ENCODE data around the gene GYS1.
A peak's percentile ranks its signal among the peaks of the same experiment; 100 is the strongest.

GYS1 gene

DNA sequence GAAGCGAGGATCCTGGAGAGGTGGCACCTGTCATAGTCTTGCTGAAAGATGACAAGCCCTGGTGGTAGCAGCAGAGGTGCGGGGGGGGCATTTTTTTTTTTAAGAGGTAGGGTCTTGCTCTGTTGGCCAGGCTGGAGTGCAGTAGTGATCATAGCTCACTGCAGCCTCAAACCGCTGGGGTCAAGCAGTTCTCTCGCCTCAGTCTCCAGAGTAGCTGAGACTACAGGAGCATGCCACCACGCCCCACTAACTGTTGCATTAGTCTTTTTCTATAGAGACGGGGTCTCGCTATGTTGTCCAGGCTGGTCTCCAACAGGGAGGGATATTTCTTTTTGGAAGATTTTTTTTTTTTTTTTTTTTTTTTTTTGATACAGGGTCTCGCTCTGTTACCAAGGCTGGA lies 35.1 kb downstream of the GYS1 start:
- H3K4me1 ChIP-seq, result peaks cover 10% of the 10 kb centered on the region
- no peaks in the 10 kb centered on the region for H3K9me3 ChIP-seq (ENCODE audit: control insufficient read depth, low read length)
- no peak overlapping the region for H3K9ac ChIP-seq
- no peaks in the 10 kb centered on the region for H3K27me3 ChIP-seq (ENCODE audit: control insufficient read depth, insufficient read depth, low read length)
- H2AFZ ChIP-seq, result no peak overlapping the region
- TF ChIP-seq, protein P1, sequence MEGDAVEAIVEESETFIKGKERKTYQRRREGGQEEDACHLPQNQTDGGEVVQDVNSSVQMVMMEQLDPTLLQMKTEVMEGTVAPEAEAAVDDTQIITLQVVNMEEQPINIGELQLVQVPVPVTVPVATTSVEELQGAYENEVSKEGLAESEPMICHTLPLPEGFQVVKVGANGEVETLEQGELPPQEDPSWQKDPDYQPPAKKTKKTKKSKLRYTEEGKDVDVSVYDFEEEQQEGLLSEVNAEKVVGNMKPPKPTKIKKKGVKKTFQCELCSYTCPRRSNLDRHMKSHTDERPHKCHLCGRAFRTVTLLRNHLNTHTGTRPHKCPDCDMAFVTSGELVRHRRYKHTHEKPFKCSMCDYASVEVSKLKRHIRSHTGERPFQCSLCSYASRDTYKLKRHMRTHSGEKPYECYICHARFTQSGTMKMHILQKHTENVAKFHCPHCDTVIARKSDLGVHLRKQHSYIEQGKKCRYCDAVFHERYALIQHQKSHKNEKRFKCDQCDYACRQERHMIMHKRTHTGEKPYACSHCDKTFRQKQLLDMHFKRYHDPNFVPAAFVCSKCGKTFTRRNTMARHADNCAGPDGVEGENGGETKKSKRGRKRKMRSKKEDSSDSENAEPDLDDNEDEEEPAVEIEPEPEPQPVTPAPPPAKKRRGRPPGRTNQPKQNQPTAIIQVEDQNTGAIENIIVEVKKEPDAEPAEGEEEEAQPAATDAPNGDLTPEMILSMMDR (IDR thresholded peaks at IDR 0.05), result no peak
- no peak overlapping the region for H3K4me2 ChIP-seq (ENCODE audit: low read length)
- no peak overlapping the region for H3K27ac ChIP-seq
- H3K36me3 ChIP-seq (ENCODE audit: control insufficient read depth, insufficient read depth, low read length), result no peaks in the 10 kb centered on the region
- H3K4me3 ChIP-seq (ENCODE audit: low read depth, low read length), result no peak overlapping the region
- no peaks in the 10 kb centered on the region for H3K79me2 ChIP-seq

DNA sequence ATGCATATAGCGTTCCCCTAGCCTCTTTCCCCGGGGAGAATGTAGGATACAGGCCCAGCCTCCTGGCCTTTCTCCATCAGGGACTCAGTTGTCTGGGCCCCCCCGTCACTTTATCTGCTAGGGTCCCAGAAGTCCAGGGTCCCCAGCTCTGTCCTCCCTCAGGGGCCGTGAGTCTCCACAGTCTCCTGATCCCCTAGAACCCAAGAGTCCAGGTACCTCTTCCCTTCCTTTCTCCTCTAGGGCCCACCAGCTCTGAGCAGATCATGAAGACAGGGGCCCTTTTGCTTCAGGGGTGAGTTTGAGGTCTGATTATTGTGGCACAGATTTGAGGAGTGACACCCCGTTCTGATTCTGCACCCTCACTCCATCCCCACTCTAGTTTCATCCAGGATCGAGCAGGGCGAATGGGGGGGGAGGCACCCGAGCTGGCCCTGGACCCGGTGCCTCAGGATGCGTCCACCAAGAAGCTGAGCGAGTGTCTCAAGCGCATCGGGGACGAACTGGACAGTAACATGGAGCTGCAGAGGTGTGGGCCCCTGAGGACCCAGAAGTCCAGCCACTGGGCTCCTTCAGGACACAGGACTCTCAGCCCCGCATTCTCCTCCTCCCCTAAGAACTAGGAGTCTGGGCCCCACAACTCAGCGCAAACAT lies 37.7 kb downstream of the GYS1 start:
- Histone ChIP-seq H2AFZ (peak overlapping the region; percentile 97), H3K79me2 (no peaks in the 10 kb centered on the region), H3K9me3 (ENCODE audit: control insufficient read depth, low read length) (no peaks in the 10 kb centered on the region), H3K9ac (peak overlapping the region; percentile 32), H3K27ac (peak overlapping the region; percentile 51), H3K4me3 (ENCODE audit: low read depth, low read length) (peak overlapping the region; percentile 91), H3K36me3 (ENCODE audit: control insufficient read depth, insufficient read depth, low read length) (no peaks in the 10 kb centered on the region), H3K4me1 (peaks cover 4% of the 10 kb centered on the region), H3K27me3 (ENCODE audit: control insufficient read depth, insufficient read depth, low read length) (no peaks in the 10 kb centered on the region), H3K4me2 (ENCODE audit: low read length) (peak overlapping the region; percentile 95)
- TF ChIP-seq, protein P1 (IDR thresholded peaks at IDR 0.05), result no peak

DNA sequence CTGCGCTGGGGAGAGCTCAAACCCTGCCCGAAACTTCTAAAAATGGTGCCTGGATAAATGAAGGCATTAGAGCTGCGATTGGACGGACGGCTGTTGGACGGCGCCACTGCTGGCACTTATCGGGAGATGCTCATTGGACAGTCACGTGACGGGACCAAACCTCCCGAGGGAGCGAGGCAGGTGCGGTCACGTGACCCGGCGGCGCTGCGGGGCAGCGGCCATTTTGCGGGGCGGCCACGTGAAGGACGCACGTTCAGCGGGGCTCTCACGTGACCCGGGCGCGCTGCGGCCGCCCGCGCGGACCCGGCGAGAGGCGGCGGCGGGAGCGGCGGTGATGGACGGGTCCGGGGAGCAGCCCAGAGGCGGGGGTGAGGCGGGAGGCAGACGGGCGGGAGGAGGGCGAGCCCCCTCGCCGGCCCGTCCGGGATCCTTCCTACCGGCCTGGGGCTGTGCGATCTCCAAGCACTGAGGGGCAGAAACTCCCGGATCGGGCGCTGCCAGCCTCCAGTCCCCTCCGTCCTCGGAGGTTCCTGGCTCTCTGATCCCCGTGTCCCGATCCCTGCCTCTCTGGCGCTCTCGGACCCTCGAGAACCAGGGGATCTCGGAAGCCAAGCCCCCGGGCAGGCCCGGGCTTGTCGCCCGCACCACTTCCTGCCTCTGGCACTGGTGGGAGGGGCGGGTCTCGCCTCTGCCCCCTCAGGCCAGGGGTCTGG lies 38.4 kb downstream of the GYS1 start, which contains the start of gene BAX:
Gene BAX (plus strand): TSS at position 281 of the 713 bp plus-strand sequence. CDS start 54 bp downstream, at position 335.
- Histone ChIP-seq H3K9me3 (ENCODE audit: control insufficient read depth, low read length) (no peaks in the 10 kb centered on the region), H3K4me3 (ENCODE audit: low read depth, low read length) (peak within 1 kb of the TSS; percentile 91), H3K4me1 (peaks cover 4% of the 10 kb centered on the region), H3K27ac (peak within 1 kb of the TSS; percentile 51), H3K9ac (peak within 1 kb of the TSS; percentile 32), H3K36me3 (ENCODE audit: control insufficient read depth, insufficient read depth, low read length) (no peaks in the 10 kb centered on the region), H3K4me2 (ENCODE audit: low read length) (peak within 1 kb of the TSS; percentile 95), H3K79me2 (no peaks in the 10 kb centered on the region), H2AFZ (peak within 1 kb of the TSS; percentile 97), H3K27me3 (ENCODE audit: control insufficient read depth, insufficient read depth, low read length) (no peaks in the 10 kb centered on the region)
- TF ChIP-seq, protein P1 (IDR thresholded peaks at IDR 0.05), result no peak

DNA sequence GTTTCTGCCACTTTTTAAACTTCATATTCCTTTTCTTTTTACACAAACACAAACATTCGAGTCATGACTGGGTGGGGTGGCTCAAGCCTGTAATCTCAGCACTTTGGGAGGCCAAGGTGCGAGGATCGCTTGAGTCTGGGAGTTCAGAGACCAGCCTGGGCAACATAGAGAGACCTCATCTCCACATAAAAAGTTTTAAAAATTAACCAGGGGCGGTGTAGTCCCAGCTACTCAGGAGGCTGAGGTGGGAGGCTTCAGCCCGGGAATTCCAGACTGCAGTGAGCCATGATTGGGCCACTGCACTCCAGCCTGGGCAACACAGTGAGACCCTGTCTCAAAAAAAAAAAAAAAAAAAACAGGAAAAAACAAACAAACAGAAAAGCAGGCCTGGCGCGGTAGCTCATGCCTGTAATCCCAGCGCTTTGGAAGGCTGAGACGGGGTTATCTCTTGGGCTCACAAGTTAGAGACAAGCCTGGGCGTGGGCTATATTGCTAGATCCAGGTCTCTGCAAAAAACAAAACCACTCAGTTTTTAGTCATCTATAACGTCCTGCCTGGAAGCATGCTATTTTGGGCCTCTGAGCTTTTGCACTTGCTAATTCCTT lies 39.0 kb downstream of the GYS1 start:
- Histone ChIP-seq H3K9ac (no peak overlapping the region), H3K79me2 (no peaks in the 10 kb centered on the region), H3K27ac (peak overlapping the region; percentile 51), H3K4me3 (ENCODE audit: low read depth, low read length) (peak overlapping the region; percentile 91), H3K4me1 (peaks cover 4% of the 10 kb centered on the region), H3K9me3 (ENCODE audit: control insufficient read depth, low read length) (no peaks in the 10 kb centered on the region), H2AFZ (peak overlapping the region; percentile 97), H3K36me3 (ENCODE audit: control insufficient read depth, insufficient read depth, low read length) (no peaks in the 10 kb centered on the region), H3K27me3 (ENCODE audit: control insufficient read depth, insufficient read depth, low read length) (no peaks in the 10 kb centered on the region), H3K4me2 (ENCODE audit: low read length) (peak overlapping the region; percentile 95)
- TF ChIP-seq, protein P1 (IDR thresholded peaks at IDR 0.05), result no peak

Data from parathyroid adenoma (tissue), 2 donors.